ENCODE results near the gene ACTR3C.

GRCh38 chr7:150371996-150372270 is 48.6 kb upstream of the ACTR3C start:
- TF ChIP-seq, protein P1, sequence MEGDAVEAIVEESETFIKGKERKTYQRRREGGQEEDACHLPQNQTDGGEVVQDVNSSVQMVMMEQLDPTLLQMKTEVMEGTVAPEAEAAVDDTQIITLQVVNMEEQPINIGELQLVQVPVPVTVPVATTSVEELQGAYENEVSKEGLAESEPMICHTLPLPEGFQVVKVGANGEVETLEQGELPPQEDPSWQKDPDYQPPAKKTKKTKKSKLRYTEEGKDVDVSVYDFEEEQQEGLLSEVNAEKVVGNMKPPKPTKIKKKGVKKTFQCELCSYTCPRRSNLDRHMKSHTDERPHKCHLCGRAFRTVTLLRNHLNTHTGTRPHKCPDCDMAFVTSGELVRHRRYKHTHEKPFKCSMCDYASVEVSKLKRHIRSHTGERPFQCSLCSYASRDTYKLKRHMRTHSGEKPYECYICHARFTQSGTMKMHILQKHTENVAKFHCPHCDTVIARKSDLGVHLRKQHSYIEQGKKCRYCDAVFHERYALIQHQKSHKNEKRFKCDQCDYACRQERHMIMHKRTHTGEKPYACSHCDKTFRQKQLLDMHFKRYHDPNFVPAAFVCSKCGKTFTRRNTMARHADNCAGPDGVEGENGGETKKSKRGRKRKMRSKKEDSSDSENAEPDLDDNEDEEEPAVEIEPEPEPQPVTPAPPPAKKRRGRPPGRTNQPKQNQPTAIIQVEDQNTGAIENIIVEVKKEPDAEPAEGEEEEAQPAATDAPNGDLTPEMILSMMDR (IDR thresholded peaks at IDR 0.05), result no peak
- no peak for TF ChIP-seq POLR2AphosphoS5 (IDR thresholded peaks at IDR 0.05)

Measured in prostate gland (tissue), 2 donors.